ENCODE data around the gene ISYNA1.

GRCh38 chr19:18477042-18477779 is 39.3 kb upstream of the ISYNA1 start:
- no peak for TF ChIP-seq FOXK1 (CRISPR knock-in tag; IDR thresholded peaks at IDR 0.05)
- no peak for TF ChIP-seq E2F5 (CRISPR knock-in tag; IDR thresholded peaks at IDR 0.05)
- no peak for TF ChIP-seq CBFB (CRISPR knock-in tag; IDR thresholded peaks at IDR 0.05; ENCODE audit: low read depth)
- no peak for TF ChIP-seq ATF6 (CRISPR knock-in tag; IDR thresholded peaks at IDR 0.05)

Measured in WTC11 (cell line).